ENCODE results near the gene PFKP.
"Not testable (repeated sequence)": the region's sequence is repeated elsewhere in the genome, so short reads cannot be mapped to it uniquely, and the experiment has no call there.

DNA sequence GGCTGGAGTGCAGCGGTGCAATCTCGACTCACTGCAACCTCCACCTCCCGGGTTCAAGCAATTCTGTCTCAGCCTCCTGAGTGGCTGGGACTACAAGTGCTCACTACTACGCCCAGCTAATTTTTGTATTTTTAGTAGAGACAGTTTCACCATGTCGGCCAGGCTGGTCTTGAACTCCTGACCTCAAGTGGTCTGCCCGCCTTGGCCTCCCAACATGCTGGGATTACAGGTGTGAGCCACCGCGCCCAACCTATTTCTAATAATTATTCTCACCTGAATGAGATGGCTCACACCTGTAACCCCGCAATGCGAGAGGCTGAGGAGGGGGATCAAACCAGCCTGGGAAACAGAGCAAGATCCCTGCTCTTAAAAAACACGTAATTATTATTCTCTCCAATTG, 104.1 kb downstream of the PFKP start:
- TF ChIP-seq, protein P1, sequence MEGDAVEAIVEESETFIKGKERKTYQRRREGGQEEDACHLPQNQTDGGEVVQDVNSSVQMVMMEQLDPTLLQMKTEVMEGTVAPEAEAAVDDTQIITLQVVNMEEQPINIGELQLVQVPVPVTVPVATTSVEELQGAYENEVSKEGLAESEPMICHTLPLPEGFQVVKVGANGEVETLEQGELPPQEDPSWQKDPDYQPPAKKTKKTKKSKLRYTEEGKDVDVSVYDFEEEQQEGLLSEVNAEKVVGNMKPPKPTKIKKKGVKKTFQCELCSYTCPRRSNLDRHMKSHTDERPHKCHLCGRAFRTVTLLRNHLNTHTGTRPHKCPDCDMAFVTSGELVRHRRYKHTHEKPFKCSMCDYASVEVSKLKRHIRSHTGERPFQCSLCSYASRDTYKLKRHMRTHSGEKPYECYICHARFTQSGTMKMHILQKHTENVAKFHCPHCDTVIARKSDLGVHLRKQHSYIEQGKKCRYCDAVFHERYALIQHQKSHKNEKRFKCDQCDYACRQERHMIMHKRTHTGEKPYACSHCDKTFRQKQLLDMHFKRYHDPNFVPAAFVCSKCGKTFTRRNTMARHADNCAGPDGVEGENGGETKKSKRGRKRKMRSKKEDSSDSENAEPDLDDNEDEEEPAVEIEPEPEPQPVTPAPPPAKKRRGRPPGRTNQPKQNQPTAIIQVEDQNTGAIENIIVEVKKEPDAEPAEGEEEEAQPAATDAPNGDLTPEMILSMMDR (IDR thresholded peaks at IDR 0.05) = not testable (repeated sequence)
- not testable (repeated sequence) for TF ChIP-seq POLR2A (IDR thresholded peaks at IDR 0.05)
